Mesodermal cell (in vitro differentiated cells): ENCODE measurements around the gene STARD3.

ENCODE experiments used
- H3K27ac ChIP-seq: 2 replicates; pipeline ENCODE4 v1.7.0; 2013; ENCODE audit warnings: mild to moderate bottlenecking, low read depth, low read length, moderate library complexity; ENCODE audit not compliant: severe bottlenecking
- H3K36me3 ChIP-seq: 2 replicates; pipeline ENCODE4 v1.7.1; 2013; ENCODE audit warnings: mild to moderate bottlenecking, low read length, moderate library complexity; ENCODE audit not compliant: control insufficient read depth, insufficient read depth
- H3K4me1 ChIP-seq: one replicate; pipeline ENCODE4 v1.7.1; 2013; ENCODE audit warnings: mild to moderate bottlenecking, low read length; ENCODE audit not compliant: insufficient read depth, control insufficient read depth, poor library complexity, severe bottlenecking
- H3K4me3 ChIP-seq: 2 replicates; pipeline ENCODE4 v1.7.0; 2013; ENCODE audit warnings: low read length, control low read depth, mild to moderate bottlenecking; ENCODE audit not compliant: insufficient read depth, poor library complexity, severe bottlenecking; ENCODE audit errors: extremely low read depth
- H3K9me3 ChIP-seq: 2 replicates; pipeline ENCODE4 v1.7.1; 2013; ENCODE audit warnings: mild to moderate bottlenecking, low read length, moderate library complexity; ENCODE audit not compliant: control insufficient read depth
- WGBS, 2 experiments: methylation state at CpG; one replicate each; pipeline ENCODE4 v1.1.5; 2013; ENCODE audit warnings: missing lambda C conversion rate in 2 of 2; ENCODE audit not compliant: insufficient coverage in 2 of 2; 5-methylcytosine and 5-hydroxymethylcytosine counted together

Gene STARD3

DNA sequence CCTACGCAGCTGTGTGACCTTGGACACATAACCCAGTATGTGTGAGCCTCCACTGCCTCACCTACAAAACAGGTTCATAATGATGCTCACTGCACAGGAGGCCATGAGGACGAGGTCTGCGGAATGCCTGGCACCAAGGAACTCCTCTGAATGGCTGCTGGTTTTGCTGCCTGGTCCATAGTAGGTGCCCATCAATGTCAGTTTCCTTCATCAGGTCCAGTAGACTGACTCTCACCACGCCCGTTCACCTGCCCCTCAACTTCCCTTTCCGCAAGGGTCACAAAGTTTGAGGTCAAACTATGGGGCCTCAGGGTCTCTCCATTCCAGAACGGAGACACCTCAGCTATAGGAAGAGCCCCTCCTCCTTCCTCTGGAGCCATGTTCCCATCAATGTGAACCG lies 40.1 kb downstream of the STARD3 start:
- peaks cover 2% of the 10 kb centered on the region for H3K36me3 ChIP-seq
- H3K9me3 ChIP-seq = no peaks in the 10 kb centered on the region
- H3K4me3 ChIP-seq = no peak overlapping the region
- H3K4me1 ChIP-seq = peaks cover 5% of the 10 kb centered on the region
- 92 to 94% methylated on average over 6 of the region's 8 CpGs for WGBS, 2 experiments
- H3K27ac ChIP-seq = no peak overlapping the region

DNA sequence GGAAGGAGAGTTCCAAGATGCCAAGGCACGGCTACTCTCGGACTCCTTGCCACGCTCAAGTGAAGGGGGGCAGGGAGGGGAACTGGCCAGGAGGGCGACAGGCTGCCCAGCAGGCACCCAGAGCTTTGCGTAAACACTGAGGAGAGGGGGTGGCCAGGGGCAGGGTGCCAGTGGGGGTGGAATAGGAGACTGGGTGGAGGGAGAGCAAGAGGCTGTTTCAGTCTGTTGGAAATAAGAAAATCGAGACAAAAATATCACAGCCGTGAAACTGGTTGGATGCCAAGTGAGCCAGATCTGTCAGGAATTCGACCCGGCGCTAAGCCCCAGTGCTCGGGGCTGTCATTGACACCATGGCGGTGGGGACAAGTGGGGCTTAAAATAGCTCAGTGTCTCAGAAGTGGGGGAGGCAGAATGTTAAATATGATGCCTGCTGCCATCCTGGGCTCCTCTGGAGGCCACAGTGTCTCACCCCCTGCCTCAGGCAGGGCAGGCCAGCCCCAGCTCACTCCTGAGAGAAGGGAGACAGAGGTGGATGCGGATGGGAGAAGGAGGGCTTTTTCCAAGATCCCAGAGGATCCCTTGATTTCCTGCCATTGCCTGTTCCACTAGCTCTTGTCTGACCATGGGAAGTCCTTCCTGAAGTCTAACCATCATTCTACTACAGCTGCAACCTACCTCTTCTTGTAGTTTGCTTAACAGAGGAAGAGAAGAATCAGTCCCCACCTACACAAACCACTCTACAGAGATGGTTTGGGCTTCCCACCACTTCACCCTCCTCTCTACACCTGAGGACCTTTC lies 40.8 kb downstream of the STARD3 start:
- Histone ChIP-seq H3K36me3 (peaks cover 2% of the 10 kb centered on the region), H3K9me3 (no peaks in the 10 kb centered on the region), H3K27ac (no peak overlapping the region), H3K4me1 (peaks cover 5% of the 10 kb centered on the region), H3K4me3 (no peak overlapping the region)
- 89 to 92% methylated on average over 11 to 12 of the region's 13 CpGs for WGBS, 2 experiments

DNA sequence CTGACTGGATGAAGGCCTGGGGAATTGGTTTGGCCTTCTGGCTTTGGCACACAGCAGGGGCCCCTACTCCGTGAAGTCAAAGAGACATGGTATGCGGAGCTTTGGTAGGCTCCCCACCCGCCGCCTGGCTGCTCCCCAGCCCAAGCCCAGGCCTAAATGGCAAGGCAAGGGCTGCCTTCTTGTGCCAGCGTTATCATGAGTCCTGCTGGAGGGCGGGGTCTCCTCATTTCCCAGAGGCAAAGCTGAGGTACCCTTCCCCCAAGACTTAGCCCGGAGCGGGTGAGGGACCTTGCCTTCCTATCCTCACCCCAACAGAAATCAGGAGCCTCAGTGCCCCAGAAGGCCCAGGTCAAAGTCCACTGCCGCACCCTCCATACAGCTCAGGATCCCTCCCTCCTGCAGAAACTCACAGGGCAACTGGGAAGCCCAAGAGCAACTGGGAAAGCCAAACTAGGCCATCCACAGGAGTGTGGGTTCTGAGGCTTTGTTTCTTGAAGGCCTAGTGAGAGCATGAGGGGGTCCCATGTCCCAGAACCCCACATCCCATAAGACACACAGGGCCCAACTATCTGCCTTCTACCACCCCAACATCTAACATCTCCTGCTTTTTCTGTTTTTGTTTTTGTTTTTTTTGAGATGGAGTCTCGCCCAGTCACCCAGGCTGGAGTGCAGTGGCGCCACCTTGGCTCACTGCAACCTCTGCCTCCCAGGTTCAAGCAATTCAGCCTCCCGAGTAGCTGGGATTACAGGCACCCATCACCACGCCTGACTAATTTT lies 41.6 kb downstream of the STARD3 start:
- H3K9me3 ChIP-seq = no peaks in the 10 kb centered on the region
- no peak overlapping the region for H3K27ac ChIP-seq
- H3K4me1 ChIP-seq = peaks cover 5% of the 10 kb centered on the region
- no peak overlapping the region for H3K4me3 ChIP-seq
- WGBS, 2 experiments = 84 to 86% methylated on average over 9 to 12 of the region's 13 CpGs
- H3K36me3 ChIP-seq = peaks cover 2% of the 10 kb centered on the region

DNA sequence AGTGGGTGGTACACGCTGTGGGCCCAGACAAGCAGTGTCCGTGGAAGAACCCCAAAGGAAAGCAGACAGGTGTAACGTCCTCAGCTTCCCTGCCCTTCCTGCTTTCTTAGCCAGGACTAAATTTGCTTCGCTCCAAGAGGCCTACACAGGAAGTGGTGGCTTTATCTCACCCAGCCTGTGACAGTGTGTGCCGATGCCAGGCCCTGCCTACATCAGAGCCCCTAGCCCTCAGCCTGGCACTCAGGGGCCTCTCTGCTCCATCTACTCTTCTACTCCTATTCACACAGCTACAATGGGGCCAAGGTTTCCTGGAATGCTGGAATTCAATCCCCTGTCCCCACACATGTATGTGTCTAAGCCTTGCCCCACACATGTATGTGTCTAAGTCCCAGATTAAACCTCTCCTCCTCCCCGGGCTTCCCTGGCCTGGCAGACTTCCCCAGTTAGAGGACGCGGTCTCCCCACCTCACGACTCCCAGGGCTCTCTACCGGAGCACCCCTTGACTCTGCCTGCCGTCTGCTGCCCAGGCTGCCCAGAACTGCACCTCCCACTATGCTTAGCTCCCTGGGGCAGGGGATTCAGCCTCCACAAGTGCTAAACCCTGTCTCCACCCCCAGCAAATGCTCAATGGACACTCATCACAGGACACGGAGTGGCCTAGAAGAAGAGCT lies 42.7 kb downstream of the STARD3 start:
- WGBS, 2 experiments = 89 to 90% methylated on average over 11 to 12 of the region's 12 CpGs
- H3K9me3 ChIP-seq = no peaks in the 10 kb centered on the region
- H3K36me3 ChIP-seq = peaks cover 2% of the 10 kb centered on the region
- H3K4me1 ChIP-seq = peaks cover 5% of the 10 kb centered on the region
- no peak overlapping the region for H3K4me3 ChIP-seq
- H3K27ac ChIP-seq = no peak overlapping the region

DNA sequence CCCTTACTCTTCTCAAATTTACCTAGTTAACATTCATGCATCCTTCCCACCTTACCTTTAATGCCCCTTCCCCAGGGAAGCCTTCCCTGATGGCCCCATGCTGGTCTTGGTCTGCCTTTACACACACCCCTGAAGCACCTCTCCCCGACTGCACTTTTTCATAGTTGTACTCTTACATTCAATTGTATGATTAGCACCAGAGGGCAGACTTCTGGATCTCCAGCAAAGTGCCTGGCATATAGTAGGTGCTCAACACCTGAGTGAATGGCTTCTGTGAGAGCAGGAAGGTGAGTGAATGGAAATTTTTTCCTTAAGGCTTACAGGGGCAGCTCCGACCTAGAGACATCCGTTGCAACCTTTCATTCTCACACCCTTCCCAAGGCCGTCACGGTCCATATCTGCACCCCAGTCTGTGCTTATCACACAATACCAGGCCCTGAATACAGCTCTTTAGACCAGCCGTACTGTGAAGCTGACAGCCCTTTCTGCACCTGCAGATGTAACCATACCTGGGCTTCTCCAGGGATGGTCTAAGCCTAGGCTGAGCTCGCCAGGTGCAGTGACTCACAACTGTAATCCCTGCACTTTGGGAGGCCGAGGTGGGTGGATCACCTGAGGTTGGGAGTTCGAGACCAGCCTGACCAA lies 46.5 kb downstream of the STARD3 start:
- Histone ChIP-seq H3K4me1 (peaks cover 6% of the 10 kb centered on the region), H3K9me3 (peaks cover 3% of the 10 kb centered on the region), H3K36me3 (no peaks in the 10 kb centered on the region), H3K4me3 (no peak overlapping the region), H3K27ac (no peak overlapping the region)
- WGBS, 2 experiments = 85 to 94% methylated on average over 7 of the region's 9 CpGs

DNA sequence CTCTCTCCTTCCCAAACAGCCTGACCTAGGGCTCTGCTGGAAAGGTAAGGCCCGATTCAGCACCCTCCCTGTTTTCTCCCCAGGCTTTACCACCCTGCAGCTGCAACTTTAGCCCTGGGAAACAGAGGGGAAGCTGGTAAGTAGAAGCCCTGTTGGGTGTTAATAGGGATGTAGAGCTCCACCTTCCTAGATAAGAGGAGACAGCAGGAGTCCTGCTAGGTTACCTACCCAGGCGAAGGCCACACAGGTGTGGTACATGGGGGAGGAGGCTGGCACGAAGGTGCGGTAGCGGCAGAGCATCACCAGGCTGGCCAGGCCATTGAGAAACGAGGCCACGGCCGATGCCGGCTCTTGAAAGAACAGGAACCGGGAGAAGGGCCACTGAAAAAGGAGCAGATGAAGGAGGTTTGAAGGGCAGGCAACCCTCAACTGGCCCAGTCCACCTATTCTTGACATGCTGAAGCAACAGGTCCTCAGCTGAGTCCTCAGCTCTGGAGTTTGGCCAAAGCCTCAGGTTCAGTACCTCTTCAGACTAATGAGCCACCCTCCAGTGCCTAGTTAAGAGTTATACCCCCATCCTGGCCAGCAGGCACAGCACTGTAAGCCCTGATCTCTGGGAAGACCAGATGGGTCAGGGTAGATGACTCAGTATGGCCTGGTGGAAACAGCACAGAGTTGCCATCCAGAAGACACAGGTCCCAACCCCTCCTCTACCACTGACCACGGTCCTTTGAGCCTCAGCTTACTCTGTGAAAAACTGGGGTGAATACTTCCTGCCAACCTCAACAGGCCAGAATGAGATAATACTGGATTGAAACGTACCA lies 47.6 kb downstream of the STARD3 start:
- WGBS, 2 experiments = 92 to 93% methylated on average over 10 to 11 of the region's 12 CpGs
- no peak overlapping the region for H3K4me3 ChIP-seq

DNA sequence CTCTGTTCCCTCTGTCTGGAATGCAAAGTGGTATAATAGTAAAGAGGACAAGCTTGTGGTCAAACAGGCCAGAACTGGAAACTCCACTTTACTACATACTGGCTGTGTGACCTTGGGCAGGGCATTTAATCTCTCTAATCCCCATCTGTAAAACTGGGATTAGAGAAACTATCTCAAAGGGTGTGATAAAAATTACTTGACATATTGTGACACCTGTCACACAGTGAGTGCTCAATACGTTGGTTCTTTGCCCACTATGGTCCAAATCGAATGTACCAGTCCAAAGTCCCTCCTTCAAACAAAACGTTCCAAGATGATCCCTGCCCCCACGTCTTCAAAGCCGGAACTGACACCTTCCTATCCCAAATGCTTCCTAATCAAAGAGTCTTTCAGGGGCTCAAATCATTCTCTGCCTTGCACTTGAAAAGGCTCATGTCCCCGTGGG lies 50.2 kb downstream of the STARD3 start:
- Histone ChIP-seq H3K36me3 (no peaks in the 10 kb centered on the region), H3K9me3 (peaks cover 3% of the 10 kb centered on the region), H3K27ac (no peak overlapping the region), H3K4me3 (peak overlapping the region; percentile 48), H3K4me1 (peaks cover 10% of the 10 kb centered on the region)
- 75 to 86% methylated on average over 6 of the region's 6 CpGs for WGBS, 2 experiments

More for the DNA sequence above, 47.6 kb downstream of the STARD3 start:
- H3K4me1 ChIP-seq = peaks cover 13% of the 10 kb centered on the region
- H3K9me3 ChIP-seq = peaks cover 3% of the 10 kb centered on the region
- H3K36me3 ChIP-seq = no peaks in the 10 kb centered on the region
- no peak overlapping the region for H3K27ac ChIP-seq

DNA sequence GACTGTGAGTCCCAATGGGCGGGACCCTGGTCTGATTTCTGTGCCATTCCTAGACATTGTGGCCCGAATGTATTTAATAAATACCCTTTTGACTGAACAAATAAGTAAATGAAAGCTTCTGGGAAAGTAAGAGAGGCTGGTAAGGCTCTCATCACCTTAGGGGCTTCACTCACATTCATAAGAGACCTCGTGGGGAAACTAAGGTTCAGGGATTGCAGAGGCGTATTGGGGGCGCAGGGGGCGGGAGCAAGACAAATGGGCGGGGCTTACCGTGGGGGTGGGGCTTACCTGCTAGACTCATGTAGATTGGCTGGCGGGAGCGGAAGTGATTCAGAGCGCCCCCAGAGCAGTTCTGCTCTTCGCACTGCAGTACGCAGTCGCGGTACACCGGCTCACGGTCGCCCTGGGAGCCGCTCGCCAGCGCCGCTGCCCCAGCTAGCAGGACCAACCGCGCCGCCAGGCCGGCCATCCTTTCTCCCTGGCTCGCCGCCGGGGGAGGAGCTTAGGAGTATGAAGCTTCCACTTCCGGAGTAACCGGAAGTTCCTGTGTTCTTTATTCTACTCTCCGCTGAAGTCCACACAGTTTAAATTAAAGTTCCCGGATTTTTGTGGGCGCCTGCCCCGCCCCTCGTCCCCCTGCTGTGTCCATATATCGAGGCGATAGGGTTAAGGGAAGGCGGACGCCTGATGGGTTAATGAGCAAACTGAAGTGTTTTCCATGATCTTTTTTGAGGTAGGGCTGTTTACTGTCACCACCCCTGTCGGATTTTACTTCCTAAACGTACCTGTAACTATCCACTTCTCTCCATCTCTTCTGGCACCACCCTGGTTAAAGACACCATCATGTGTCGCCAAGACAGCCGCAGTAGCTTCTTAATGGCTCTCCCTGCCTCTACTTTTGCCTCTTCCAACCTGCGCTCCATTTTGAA lies 50.9 kb downstream of the STARD3 start, which contains the start of gene PGAP3:
PGAP3 (minus strand) TSS at position 512 of the 929 bp plus-strand sequence; CDS start at position 469, 43 bp downstream.
- Histone ChIP-seq H3K4me1 (peaks cover 10% of the 10 kb centered on the region), H3K36me3 (no peaks in the 10 kb centered on the region), H3K27ac (peak within 1 kb of the TSS; percentile 78), H3K4me3 (peak within 1 kb of the TSS; percentile 48), H3K9me3 (peaks cover 3% of the 10 kb centered on the region)
- WGBS, 2 experiments = 35 to 46% methylated on average over 24 to 37 of the region's 45 CpGs

DNA sequence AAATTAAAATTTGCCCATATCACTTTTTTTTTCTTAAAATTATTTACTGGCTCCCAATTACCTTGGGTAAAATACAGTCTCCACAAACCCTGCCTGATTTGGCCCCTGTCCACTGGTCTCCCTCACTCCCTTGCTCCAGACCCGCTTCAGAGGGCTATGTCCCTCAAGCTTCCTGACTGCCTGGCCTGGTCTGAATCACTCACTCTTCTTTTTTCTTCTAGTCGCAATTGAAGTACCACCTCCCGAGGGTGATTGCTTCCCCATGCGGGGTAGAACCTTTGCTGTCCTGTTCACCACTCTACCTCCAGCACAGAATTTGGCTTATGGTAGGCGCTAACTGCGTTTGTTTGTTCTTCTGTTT lies 51.5 kb downstream of the STARD3 start:
- Histone ChIP-seq H3K9me3 (peaks cover 3% of the 10 kb centered on the region), H3K36me3 (no peaks in the 10 kb centered on the region), H3K4me3 (peak overlapping the region; percentile 48), H3K4me1 (peaks cover 10% of the 10 kb centered on the region), H3K27ac (peak overlapping the region; percentile 78)
- WGBS, 2 experiments = 28 to 34% methylated on average over 3 to 4 of the region's 6 CpGs
